Right ventricle myocardium superior (tissue), 1 donor: ENCODE data around the gene LRP8. TPM values are rescaled to one million over a fixed set of nuclear protein-coding genes. Genes with fewer than 3 reads are reported as not detected.

Experiments used
- ATAC-seq: fragments of 200-7000 bp; cut with Tn5 transposase; one replicate; pipeline ENCODE4 v1.9.1; 2020; ENCODE audit warnings: mild to moderate bottlenecking; ENCODE audit not compliant: poor library complexity
- DNase-seq: peaks from one replicate; pipeline ENCODE4 v3.0.0-alpha.2; 2020
- intact Hi-C: fragments of 100-400 bp; cut with DNase I; formaldehyde crosslinking; loops from one replicate; pipeline ENCODE4 v1.11.2; 2022
- total RNA-seq: library from RNA; stranded (reverse); fragmentation: NEBNext Ultra II Directional; extraction: Animal tissue kit (Norgen Biotek cat#: 25700); gene quantifications from one replicate; pipeline ENCODE4 v1.2.1, GENCODE V29; 2021
- donor health status: DM: no; HTN: yes; CAD: no; lungs with severe emphysema.

Gene LRP8
- total RNA-seq, 1 donor from 2014 or later, result 1.5 TPM

GRCh38 chr1:53279296-53280200, 48.3 kb downstream of the LRP8 start:
- no peak for ATAC-seq
- no peak for DNase-seq
- intact Hi-C loops, result no loop called here

GRCh38 chr1:53278298-53278725, 49.6 kb downstream of the LRP8 start:
- DNase-seq (peak; percentile 68), ATAC-seq (peak; percentile 64)
- intact Hi-C loops, result loop anchor here (1.0 kb wide), 1 partner anchor 115 kb away; no protein-coding TSS in a partner anchor

- ATAC-seq, result no peak
- intact Hi-C loops, result no loop called here
- no peak for DNase-seq
These were observed 50.5 kb downstream of the LRP8 start for GRCh38 chr1:53277326-53277725.

GRCh38 chr1:53276902-53277281, 51.0 kb downstream of the LRP8 start:
- no peak for DNase-seq
- ATAC-seq, result no peak
- intact Hi-C loops, result no loop called here

GRCh38 chr1:53276153-53276901, 51.5 kb downstream of the LRP8 start:
- intact Hi-C loops, result no loop called here
- DNase-seq (no peak), ATAC-seq (no peak)

- ATAC-seq (no peak), DNase-seq (no peak)
- intact Hi-C loops, result no loop called here
These were observed 52.3 kb downstream of the LRP8 start for GRCh38 chr1:53275566-53275965.

- intact Hi-C loops, result no loop called here
- no peak for ATAC-seq
These were observed 53.2 kb downstream of the LRP8 start for GRCh38 chr1:53274541-53275185.

GRCh38 chr1:53274026-53274425, 53.8 kb downstream of the LRP8 start:
- DNase-seq, result no peak
- no peak for ATAC-seq
- intact Hi-C loops, result no loop called here

More at GRCh38 chr1:53274541-53275185, 53.2 kb downstream of the LRP8 start:
- no peak for DNase-seq

GRCh38 chr1:53273526-53273925, 54.3 kb downstream of the LRP8 start:
- ATAC-seq (no peak), DNase-seq (no peak)
- intact Hi-C loops, result no loop called here

- ATAC-seq, result no peak
- no peak for DNase-seq
- intact Hi-C loops, result no loop called here
These were observed 55.5 kb downstream of the LRP8 start for GRCh38 chr1:53272349-53272748.

- intact Hi-C loops, result no loop called here
- ATAC-seq (no peak), DNase-seq (no peak)
These were observed 56.3 kb downstream of the LRP8 start for GRCh38 chr1:53271446-53272090.

GRCh38 chr1:53270873-53271272, 57.0 kb downstream of the LRP8 start:
- intact Hi-C loops, result no loop called here
- DNase-seq (no peak), ATAC-seq (no peak)

- ATAC-seq, result no peak
- intact Hi-C loops, result no loop called here
- DNase-seq, result no peak
These were observed 57.8 kb downstream of the LRP8 start for GRCh38 chr1:53270107-53270506.

- intact Hi-C loops, result no loop called here
- ATAC-seq (no peak), DNase-seq (no peak)
These were observed 60.1 kb downstream of the LRP8 start for GRCh38 chr1:53267761-53268160.

GRCh38 chr1:53266038-53266437, 61.8 kb downstream of the LRP8 start:
- intact Hi-C loops, result no loop called here
- DNase-seq (no peak), ATAC-seq (no peak)

GRCh38 chr1:53265581-53265980, 62.3 kb downstream of the LRP8 start:
- intact Hi-C loops, result no loop called here
- DNase-seq, result no peak
- ATAC-seq, result no peak

- intact Hi-C loops, result no loop called here
- ATAC-seq (no peak), DNase-seq (no peak)
These were observed 63.8 kb downstream of the LRP8 start for GRCh38 chr1:53264048-53264447.

- DNase-seq, result no peak
- intact Hi-C loops, result no loop called here
- no peak for ATAC-seq
These were observed 65.9 kb downstream of the LRP8 start for GRCh38 chr1:53262000-53262399.
